GM20000 (cell line): ENCODE measurements around the gene MDGA2.

Source experiments
- DNase-seq: peaks from one replicate; pipeline ENCODE4 v3.0.0; 2012; ENCODE audit warnings: low spot score
- TF ChIP-seq, protein P1 (sequence below): IDR thresholded peaks from 2 replicates; pipeline ENCODE4 v1.5.1; 2012; ENCODE audit warnings: mild to moderate bottlenecking, control low read depth; ENCODE audit errors: extremely low read depth, missing control alignments

Gene MDGA2

DNA sequence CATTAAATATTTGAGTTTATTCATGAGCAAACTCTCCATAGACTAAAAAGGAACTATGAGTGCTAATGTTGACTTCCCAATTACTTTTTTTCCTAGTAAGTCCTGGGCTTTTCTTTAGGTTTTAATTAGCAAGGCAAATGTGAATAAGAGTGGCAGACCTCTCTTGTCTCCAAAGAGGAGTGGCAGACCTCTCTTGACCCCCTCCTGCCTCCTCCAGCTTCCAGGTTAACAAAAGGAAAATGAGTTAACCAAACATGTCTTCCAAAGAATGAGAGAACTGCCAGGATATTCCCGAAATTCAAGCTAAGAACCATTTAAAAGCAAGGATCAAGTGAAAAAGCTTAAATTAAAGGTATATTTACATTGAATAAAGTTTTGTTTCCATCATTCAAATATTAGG, 253.2 kb downstream of the MDGA2 start:
- DNase-seq: no peak
- TF ChIP-seq, protein P1, sequence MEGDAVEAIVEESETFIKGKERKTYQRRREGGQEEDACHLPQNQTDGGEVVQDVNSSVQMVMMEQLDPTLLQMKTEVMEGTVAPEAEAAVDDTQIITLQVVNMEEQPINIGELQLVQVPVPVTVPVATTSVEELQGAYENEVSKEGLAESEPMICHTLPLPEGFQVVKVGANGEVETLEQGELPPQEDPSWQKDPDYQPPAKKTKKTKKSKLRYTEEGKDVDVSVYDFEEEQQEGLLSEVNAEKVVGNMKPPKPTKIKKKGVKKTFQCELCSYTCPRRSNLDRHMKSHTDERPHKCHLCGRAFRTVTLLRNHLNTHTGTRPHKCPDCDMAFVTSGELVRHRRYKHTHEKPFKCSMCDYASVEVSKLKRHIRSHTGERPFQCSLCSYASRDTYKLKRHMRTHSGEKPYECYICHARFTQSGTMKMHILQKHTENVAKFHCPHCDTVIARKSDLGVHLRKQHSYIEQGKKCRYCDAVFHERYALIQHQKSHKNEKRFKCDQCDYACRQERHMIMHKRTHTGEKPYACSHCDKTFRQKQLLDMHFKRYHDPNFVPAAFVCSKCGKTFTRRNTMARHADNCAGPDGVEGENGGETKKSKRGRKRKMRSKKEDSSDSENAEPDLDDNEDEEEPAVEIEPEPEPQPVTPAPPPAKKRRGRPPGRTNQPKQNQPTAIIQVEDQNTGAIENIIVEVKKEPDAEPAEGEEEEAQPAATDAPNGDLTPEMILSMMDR: no peak

DNA sequence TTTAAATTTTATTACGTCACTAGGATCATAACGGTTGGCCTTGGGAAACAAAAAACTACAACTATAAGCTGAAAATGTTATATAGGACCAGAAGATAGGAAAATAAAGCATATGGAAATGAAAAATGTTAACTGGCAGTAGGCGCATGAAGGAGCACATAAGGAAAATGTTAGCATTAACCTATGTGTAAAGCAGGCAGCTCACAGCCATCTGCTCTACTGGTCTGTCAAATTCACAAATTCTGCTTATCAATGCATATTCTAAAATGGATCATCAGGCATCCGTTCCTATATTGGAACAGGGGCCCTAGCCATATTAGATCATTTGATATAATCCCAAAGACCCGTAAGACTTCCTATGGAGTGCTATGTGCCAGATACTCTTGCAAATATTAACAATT, 263.9 kb downstream of the MDGA2 start:
- TF ChIP-seq, protein P1: no peak
- DNase-seq: no peak

- TF ChIP-seq, protein P1: no peak
- DNase-seq: no peak
Observed at GRCh38 chr14:47392326-47392725, 283.1 kb downstream of the MDGA2 start.

GRCh38 chr14:47390831-47391504, 284.4 kb downstream of the MDGA2 start:
- DNase-seq: no peak
- TF ChIP-seq, protein P1: no peak

GRCh38 chr14:47389535-47389934, 285.9 kb downstream of the MDGA2 start:
- TF ChIP-seq, protein P1: no peak
- no peak for DNase-seq

DNA sequence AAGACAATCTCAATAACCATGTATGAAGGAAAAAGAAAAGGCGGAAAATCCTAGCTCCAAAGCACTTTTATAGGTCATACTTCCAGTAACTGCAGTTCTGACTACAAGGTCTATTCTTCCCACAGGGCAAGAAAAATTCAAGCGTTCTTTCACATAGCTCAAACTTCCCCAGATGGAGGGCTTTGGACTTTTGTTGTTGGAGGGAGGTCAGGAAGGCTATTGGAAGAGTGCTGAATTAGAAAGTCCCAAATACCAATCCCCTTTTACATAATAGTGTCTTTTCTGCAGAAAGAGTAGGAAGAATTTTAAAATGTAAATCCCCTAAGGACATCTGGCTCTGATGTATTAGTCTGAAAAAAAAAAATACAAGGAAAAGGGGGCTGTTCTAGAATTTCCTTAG, 309.4 kb downstream of the MDGA2 start:
- DNase-seq: no peak
- TF ChIP-seq, protein P1: no peak

DNA sequence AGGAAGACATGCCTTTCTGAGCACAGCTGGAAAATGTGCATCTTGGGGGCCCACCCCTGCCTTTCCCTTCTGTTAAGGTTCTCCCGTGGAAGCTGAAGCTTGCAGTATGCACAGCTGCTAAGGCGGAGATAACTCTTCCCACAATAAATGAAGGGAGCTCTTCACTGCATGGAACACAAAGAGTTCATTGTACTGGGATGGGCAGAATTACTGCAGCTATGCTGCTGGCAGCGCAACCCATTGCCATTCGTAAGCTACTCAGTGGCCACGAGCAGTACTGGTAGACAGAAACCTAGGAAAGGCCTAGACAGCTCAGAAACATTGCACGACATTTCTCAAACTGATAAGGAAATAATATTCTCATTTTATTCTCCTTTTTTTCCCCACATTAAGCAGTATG, 310.2 kb downstream of the MDGA2 start:
- DNase-seq: no peak
- TF ChIP-seq, protein P1: no peak
